ENCODE data around the gene DMBT1.

DNA sequence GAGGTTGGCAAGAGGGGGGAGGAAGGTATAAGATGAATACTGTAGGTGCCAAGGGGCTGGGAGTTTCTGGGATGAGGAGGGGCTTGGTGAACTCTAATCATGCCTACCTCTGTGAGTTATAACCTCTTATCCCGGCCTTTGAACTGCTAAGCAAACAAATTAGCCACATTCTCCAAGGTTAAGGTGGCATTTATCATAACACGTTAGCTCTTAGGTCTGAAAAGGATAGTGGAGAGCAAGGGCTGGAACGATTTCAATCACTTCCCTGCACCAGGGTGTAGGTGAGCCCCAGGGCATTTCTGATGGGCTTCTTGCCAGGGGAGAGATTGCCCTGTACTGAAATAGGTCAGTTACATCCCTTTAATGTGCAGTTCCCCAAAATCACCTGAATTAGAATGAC is 28.6 kb upstream of the DMBT1 start:
- TF ChIP-seq POLR2AphosphoS5 (IDR thresholded peaks at IDR 0.05; ENCODE audit: low read depth, low read length) (no peak), POLR2A (IDR thresholded peaks at IDR 0.05; ENCODE audit: low read depth, low read length) (no peak), TAF1 (IDR thresholded peaks at IDR 0.05; ENCODE audit: borderline replicate concordance, low read depth, low read length) (no peak)
